OCI-LY7 (cell line): Measurements from ENCODE around the gene DGKB.

Experiments
- CTCF ChIP-seq: fragments of 200-600 bp; sonication (generic); conservative IDR thresholded peaks from 2 replicates; pipeline ENCODE4 v1.5.1; 2014; ENCODE audit warnings: mild to moderate bottlenecking, antibody characterized with exemption, low read length, moderate library complexity, mixed read lengths
- EZH2phosphoT487 ChIP-seq: fragments of 200-600 bp; sonication (generic); IDR thresholded peaks from 2 replicates; pipeline ENCODE4 v1.6.1; 2018; ENCODE audit warnings: low read depth, borderline replicate concordance, mild to moderate bottlenecking, mixed run types, antibody characterized with exemption, low read length, moderate library complexity, mixed read lengths

- TF ChIP-seq CTCF (no peak), EZH2phosphoT487 (no peak)
Measured at GRCh38 chr7:14449291-14449690, 453.3 kb downstream of the DGKB start.
